A549 (cell line): Measurements from ENCODE around the gene POLR3A. TPM values are rescaled to one million over a fixed set of nuclear protein-coding genes. Genes with fewer than 3 reads are reported as not detected.
A peak's percentile ranks its signal among the peaks of the same experiment; 100 is the strongest.

Source experiments
- ATAC-seq, 2 experiments: fragments of 200-7000 bp in 1 of 2; fragments of >200 bp in 1 of 2; cut with Nextera tagmentation in 1 of 2; cut with Tn5 transposase in 1 of 2; 3 replicates each; pipeline versions ENCODE4 v1.8.0 to v1.9.1; 2018 to 2020; ENCODE audit warnings: mild to moderate bottlenecking in 1 of 2, moderate library complexity in 1 of 2
- CTCF ChIA-PET: fragments of 300-600 bp; sonication (Branson Sonifier 250); formaldehyde crosslinking; extraction: SDS; loops from one replicate; lab custom pipeline; 2021; ENCODE audit warnings: antibody characterized with exemption, inconsistent platforms; lab: Yijun Ruan, JAX
- POLR2A ChIA-PET: fragments of 350-600 bp; formaldehyde crosslinking; extraction: SDS; loops from one replicate; lab custom pipeline; 2021; ENCODE audit warnings: antibody characterized with exemption, inconsistent platforms; lab: Yijun Ruan, JAX
- DNase-seq, 2 experiments: peaks; one replicate each; pipeline versions ENCODE4 v3.0.0 to v3.0.0-alpha.2; 2011 to 2016; ENCODE audit warnings: low read depth in 1 of 2, low spot score in 1 of 2
- FAIRE-seq: peaks from 2 replicates; lab custom pipeline; 2011; peaks lifted over from hg19 to GRCh38; lab: Jason Lieb, UNC
- H3K27ac ChIP-seq, 2 experiments: fragments of >200 bp; sonication (Bioruptor Twin); formaldehyde crosslinking; 3 replicates each; pipeline ENCODE4 v1.5.1; 2016 to 2017
- H3K4me1 ChIP-seq: fragments of >200 bp; sonication (Bioruptor Twin); formaldehyde crosslinking; 3 replicates; pipeline ENCODE4 v1.6.1; 2016
- H3K4me2 ChIP-seq: fragments of >200 bp; sonication (Bioruptor Twin); formaldehyde crosslinking; 3 replicates; pipeline ENCODE4 v1.6.1; 2016
- H3K4me3 ChIP-seq: fragments of >200 bp; sonication (Bioruptor Twin); formaldehyde crosslinking; 3 replicates; pipeline ENCODE4 v1.5.1; 2016
- H3K9me3 ChIP-seq: fragments of >200 bp; sonication (Bioruptor Twin); formaldehyde crosslinking; 3 replicates; pipeline ENCODE4 v1.6.1; 2016
- BHLHE40 ChIP-seq: IDR thresholded peaks from 2 replicates; pipeline ENCODE4 v1.6.1; 2012; ENCODE audit warnings: low read depth, low read length, inconsistent platforms
- CBX8 ChIP-seq: fragments of 200-600 bp; sonication (generic); IDR thresholded peaks from 2 replicates; pipeline ENCODE4 v1.6.1; 2016
- CEBPB ChIP-seq, 2 experiments: fragments of >200 bp in 1 of 2; sonication (Bioruptor Twin) in 1 of 2; formaldehyde crosslinking in 1 of 2; IDR thresholded peaks; 2 replicates each; pipeline ENCODE4 v1.6.1; 2012 to 2016
- E2F6 ChIP-seq: IDR thresholded peaks from 2 replicates; pipeline ENCODE4 v1.6.1; 2012; ENCODE audit warnings: low read depth, borderline replicate concordance
- EP300 ChIP-seq, 2 experiments: fragments of >200 bp; sonication (Bioruptor Twin); formaldehyde crosslinking; IDR thresholded peaks; 2 replicates in 1 of 2; 3 replicates in 1 of 2; pipeline ENCODE4 v1.6.1; 2016 to 2017
- FOSL2 ChIP-seq, 2 experiments: fragments of 450-650 bp in 1 of 2; fragments of >200 bp in 1 of 2; sonication (Bioruptor Twin) in 1 of 2; formaldehyde crosslinking; IDR thresholded peaks; 2 replicates each; pipeline versions ENCODE4 v1.5.0 to v1.6.1; 2016 to 2020; ENCODE audit warnings: mild to moderate bottlenecking in 1 of 2, moderate library complexity in 1 of 2
- HES2 ChIP-seq: fragments of >200 bp; sonication (Bioruptor Twin); formaldehyde crosslinking; IDR thresholded peaks from 2 replicates; pipeline ENCODE4 v1.6.1; 2016
- HOXB5 ChIP-seq: fragments of 250-450 bp; sonication (Bioruptor Pico); IDR thresholded peaks from 2 replicates; pipeline ENCODE4 v1.5.0; 2020; ENCODE audit warnings: mild to moderate bottlenecking, moderate library complexity
- JUN ChIP-seq, 2 experiments: fragments of >200 bp; sonication (Bioruptor Twin); formaldehyde crosslinking; IDR thresholded peaks; 2 replicates in 1 of 2; 3 replicates in 1 of 2; pipeline ENCODE4 v1.6.1; 2016 to 2017
- KDM1A ChIP-seq: fragments of 200-600 bp; sonication (generic); IDR thresholded peaks from 2 replicates; pipeline ENCODE4 v1.6.1; 2016; ENCODE audit warnings: low read depth, mild to moderate bottlenecking
- MYC ChIP-seq: IDR thresholded peaks from 2 replicates; pipeline ENCODE4 v1.6.1; 2012; ENCODE audit warnings: mild to moderate bottlenecking, inconsistent platforms, low read length, improper control_type of control experiment, borderline replicate concordance
- NR3C1 ChIP-seq: fragments of >200 bp; sonication (Bioruptor Twin); formaldehyde crosslinking; IDR thresholded peaks from 3 replicates; pipeline ENCODE4 v1.6.1; 2017
- PHF8 ChIP-seq: fragments of 200-600 bp; sonication (generic); IDR thresholded peaks from 2 replicates; pipeline ENCODE4 v1.6.1; 2016; ENCODE audit warnings: low read depth, mild to moderate bottlenecking, antibody characterized with exemption, moderate library complexity, borderline replicate concordance
- POLR2AphosphoS2 ChIP-seq: conservative IDR thresholded peaks from 2 replicates; pipeline ENCODE4 v1.6.1; 2012; ENCODE audit warnings: low read length, improper control_type of control experiment, inconsistent platforms
- RARB ChIP-seq: fragments of 250-450 bp; sonication (Bioruptor Pico); IDR thresholded peaks from 2 replicates; pipeline ENCODE4 v1.8.0; 2021; ENCODE audit warnings: mild to moderate bottlenecking, moderate library complexity
- RCOR1 ChIP-seq: fragments of 150-350 bp; IDR thresholded peaks from 2 replicates; pipeline ENCODE4 v1.6.1; 2014; ENCODE audit warnings: antibody characterized with exemption, low read length, low read depth
- REST ChIP-seq: fragments of 200-600 bp; sonication (generic); IDR thresholded peaks from 2 replicates; pipeline ENCODE4 v1.6.1; 2016; ENCODE audit warnings: antibody characterized with exemption, mild to moderate bottlenecking, moderate library complexity
- RNF2 ChIP-seq: fragments of 200-600 bp; sonication (generic); IDR thresholded peaks from 2 replicates; pipeline ENCODE4 v1.6.1; 2016; ENCODE audit warnings: low read depth, mild to moderate bottlenecking, antibody characterized with exemption, moderate library complexity, borderline replicate concordance
- SMC3 ChIP-seq: fragments of >200 bp; sonication (Bioruptor Twin); formaldehyde crosslinking; IDR thresholded peaks from 3 replicates; pipeline ENCODE4 v1.6.1; 2018; ENCODE audit warnings: inconsistent platforms
- ZFP36 ChIP-seq: fragments of 450-650 bp; IDR thresholded peaks from 2 replicates; pipeline ENCODE4 v1.6.1; 2014; ENCODE audit warnings: borderline replicate concordance; ENCODE audit not compliant: partially characterized antibody
- ZSCAN20 ChIP-seq: fragments of 250-450 bp; sonication (Bioruptor Pico); IDR thresholded peaks from 2 replicates; pipeline ENCODE4 v1.8.0; 2022; ENCODE audit warnings: mild to moderate bottlenecking, moderate library complexity
- WGBS: methylation state at CpG from one replicate; pipeline ENCODE4 v1.1.6; 2017; ENCODE audit errors: missing lambda C conversion rate; 5-methylcytosine and 5-hydroxymethylcytosine counted together
- polyA plus RNA-seq, 4 experiments: library from polyadenylated mRNA; depleted of rRNA in 3 of 4; stranded (reverse); fragments of >200 nt; fragmentation: RNase III in 1 of 4; extraction: RNeasy Plus Mini Kit Qiagen cat#74134 plus additional on column Dnase treatment in 1 of 4; gene quantifications; 2 replicates in 3 of 4; 3 replicates in 1 of 4; pipeline ENCODE4 v1.2.3, GENCODE V29; 2011 to 2017
- TF ChIP-seq, protein P1 (sequence below): fragments of 250-450 bp; sonication (Bioruptor Pico); IDR thresholded peaks from 2 replicates; pipeline ENCODE4 v1.5.0; 2021; ENCODE audit warnings: mild to moderate bottlenecking, moderate library complexity, borderline replicate concordance

The POLR3A gene
- polyA plus RNA-seq, 2 of the 4 experiments (the other 2 are of a cell fraction): 10.9 to 17.7 TPM

DNA sequence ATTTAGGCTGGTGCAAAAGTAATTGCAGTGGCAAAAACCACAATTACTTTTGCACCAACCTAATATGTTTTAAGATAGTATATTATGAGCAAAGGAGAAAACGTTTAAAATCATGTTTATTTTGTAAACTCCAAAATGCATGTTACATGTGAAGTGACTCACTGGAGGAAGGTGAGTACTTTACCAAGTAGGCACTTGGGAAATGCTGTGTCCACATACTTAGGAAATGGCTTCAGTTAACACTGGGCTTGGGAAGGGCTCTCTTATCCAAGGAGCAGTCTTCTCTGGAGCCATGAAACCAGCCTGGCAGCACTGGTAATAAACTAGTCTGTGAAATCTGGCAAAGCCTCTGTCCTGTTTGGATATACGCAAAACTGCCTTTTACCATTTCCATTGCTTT is 8.8 kb upstream of the POLR3A start:
- Histone ChIP-seq H3K27ac (no peak overlapping the region), H3K4me3 (no peak overlapping the region)
- FAIRE-seq: no peak
- POLR2A ChIA-PET: no interaction called here
- TF ChIP-seq JUN (IDR thresholded peaks at IDR 0.05) (no peak), ZSCAN20 (CRISPR knock-in tag) (no peak), POLR2AphosphoS2 (no peak), EP300 (IDR thresholded peaks at IDR 0.05) (no peak), SMC3 (no peak), NR3C1 (no peak), HES2 (no peak), HOXB5 (CRISPR knock-in tag) (no peak), CEBPB (IDR thresholded peaks at IDR 0.05) (no peak)
- TF ChIP-seq, protein P1, sequence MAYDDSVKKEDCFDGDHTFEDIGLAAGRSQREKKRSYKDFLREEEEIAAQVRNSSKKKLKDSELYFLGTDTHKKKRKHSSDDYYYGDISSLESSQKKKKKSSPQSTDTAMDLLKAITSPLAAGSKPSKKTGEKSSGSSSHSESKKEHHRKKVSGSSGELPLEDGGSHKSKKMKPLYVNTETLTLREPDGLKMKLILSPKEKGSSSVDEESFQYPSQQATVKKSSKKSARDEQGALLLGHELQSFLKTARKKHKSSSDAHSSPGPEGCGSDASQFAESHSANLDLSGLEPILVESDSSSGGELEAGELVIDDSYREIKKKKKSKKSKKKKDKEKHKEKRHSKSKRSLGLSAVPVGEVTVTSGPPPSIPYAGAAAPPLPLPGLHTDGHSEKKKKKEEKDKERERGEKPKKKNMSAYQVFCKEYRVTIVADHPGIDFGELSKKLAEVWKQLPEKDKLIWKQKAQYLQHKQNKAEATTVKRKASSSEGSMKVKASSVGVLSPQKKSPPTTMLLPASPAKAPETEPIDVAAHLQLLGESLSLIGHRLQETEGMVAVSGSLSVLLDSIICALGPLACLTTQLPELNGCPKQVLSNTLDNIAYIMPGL (CRISPR knock-in tag): no peak
- TF ChIP-seq, all 56 proteins: peak for 0
- WGBS: 48% methylated on average over 2 of the region's 2 CpGs
- ATAC-seq (no peak), DNase-seq (no peak)
- H3K9me3 ChIP-seq: no peaks in the 10 kb centered on the region
- CTCF ChIA-PET: interaction anchor here (4.8 kb wide), 1 partner anchor 9 kb away, joined by 37 read pairs; no protein-coding TSS in a partner anchor
- peaks cover 55% of the 10 kb centered on the region for H3K4me1 ChIP-seq
- peak overlapping the region; percentile 82 for H3K4me2 ChIP-seq

- no peak for DNase-seq
- Histone ChIP-seq H3K4me2 (peak overlapping the region; percentile 82), H3K4me1 (peaks cover 52% of the 10 kb centered on the region), H3K9me3 (no peaks in the 10 kb centered on the region), H3K4me3 (peak overlapping the region; percentile 71; the same call in 2 of the 3 replicates), H3K27ac (peak overlapping the region in 1 of 2 experiments; percentile 92; a peak in 3 of 6 replicates)
- 76% methylated on average over 9 of the region's 9 CpGs for WGBS
- TF ChIP-seq RNF2 (no peak), MYC (no peak), RARB (no peak), NR3C1 (no peak), RCOR1 (no peak), BHLHE40 (no peak), PHF8 (no peak), KDM1A (no peak), ZFP36 (no peak), E2F6 (no peak), POLR2AphosphoS2 (no peak), SMC3 (no peak), HOXB5 (CRISPR knock-in tag) (no peak), CBX8 (no peak), FOSL2 (IDR thresholded peaks at IDR 0.05) (no peak), FOSL2 (CRISPR knock-in tag; IDR thresholded peaks at IDR 0.05) (no peak), REST (no peak)
- ChIA-PET POLR2A (no interaction called here), CTCF (interaction anchor here (1.2 to 4.8 kb wide), 2 partner anchors 9 to 11 kb away, joined by 3 to 37 read pairs; no protein-coding TSS in a partner anchor)
- ATAC-seq: no peak
- no peak for FAIRE-seq
Measured at GRCh38 chr10:78035933-78036583, 6.7 kb upstream of the POLR3A start.
